ENCODE measurements around the gene TMEM132E. TPM values are rescaled to one million over a fixed set of nuclear protein-coding genes. Genes with fewer than 3 reads are reported as not detected.

The TMEM132E gene
- total and polyA plus RNA-seq, 12 donors = 0.07 to 1.1 (median 0.23) TPM; not detected in 1

GRCh38 chr17:34568953-34569352 is 10.4 kb upstream of the TMEM132E start:
- Histone ChIP-seq H3K27me3 (peaks cover 14% of the 10 kb centered on the region), H3K4me3 (no peak overlapping the region), H3K27ac (no peak overlapping the region), H3K36me3 (replicated peaks in 1 of 2) (no peaks in the 10 kb centered on the region), H3K4me1 (replicated peaks in 1 of 2) (peaks cover 0 to 8% of the 10 kb centered on the region in 2 donors), H3K9me3 (replicated peaks in 1 of 3) (no peaks in the 10 kb centered on the region)
- intact Hi-C loops (cut with DNase I) = no loop called here
- 72 to 81% (median 75%) methylated on average over 6 of the region's 6 CpGs for WGBS, 4 donors
- TF ChIP-seq POLR2A (IDR thresholded peaks at IDR 0.05) (no peak), CTCF (IDR thresholded peaks at IDR 0.05) (no peak)
- DNase-seq = no peak

- Histone ChIP-seq H3K4me3 (no peak overlapping the region), H3K27ac (no peak overlapping the region), H3K9me3 (replicated peaks in 1 of 3) (no peaks in the 10 kb centered on the region), H3K4me1 (replicated peaks in 1 of 2) (peaks cover 0 to 8% of the 10 kb centered on the region in 2 donors), H3K27me3 (peaks cover 14% of the 10 kb centered on the region), H3K36me3 (replicated peaks in 1 of 2) (no peaks in the 10 kb centered on the region)
- TF ChIP-seq POLR2A (IDR thresholded peaks at IDR 0.05) (no peak), CTCF (IDR thresholded peaks at IDR 0.05) (no peak)
- no peak for DNase-seq
- intact Hi-C loops (cut with DNase I) = no loop called here
- whole genome bisulfite sequencing, 4 donors = 47 to 83% (median 63%) methylated on average over 2 of the region's 2 CpGs
These were observed 9.8 kb upstream of the TMEM132E start for GRCh38 chr17:34569591-34569990.

GRCh38 chr17:34570506-34570905 is 8.9 kb upstream of the TMEM132E start:
- TF ChIP-seq POLR2A (IDR thresholded peaks at IDR 0.05) (no peak), CTCF (IDR thresholded peaks at IDR 0.05) (no peak)
- Histone ChIP-seq H3K4me3 (no peak overlapping the region), H3K27me3 (peaks cover 14% of the 10 kb centered on the region), H3K27ac (no peak overlapping the region), H3K9me3 (replicated peaks in 1 of 3) (no peaks in the 10 kb centered on the region), H3K36me3 (replicated peaks in 1 of 2) (no peaks in the 10 kb centered on the region), H3K4me1 (replicated peaks in 1 of 2) (peaks cover 0 to 8% of the 10 kb centered on the region in 2 donors)
- WGBS, 4 donors = 58 to 61% (median 60%) methylated on average over 2 of the region's 2 CpGs
- intact Hi-C loops (cut with DNase I) = no loop called here
- DNase-seq = no peak

GRCh38 chr17:34571428-34572130 is 7.8 kb upstream of the TMEM132E start:
- Histone ChIP-seq H3K4me3 (no peak overlapping the region), H3K36me3 (replicated peaks in 1 of 2) (no peaks in the 10 kb centered on the region), H3K9me3 (replicated peaks in 1 of 3) (no peaks in the 10 kb centered on the region), H3K27ac (no peak overlapping the region), H3K4me1 (replicated peaks in 1 of 2) (peaks cover 0 to 8% of the 10 kb centered on the region in 2 donors), H3K27me3 (peaks cover 14% of the 10 kb centered on the region)
- no peak for TF ChIP-seq CTCF (IDR thresholded peaks at IDR 0.05)
- no peak for TF ChIP-seq POLR2A (IDR thresholded peaks at IDR 0.05)
- WGBS, 4 donors = 36 to 51% (median 41%) methylated on average over 11 to 12 of the region's 12 CpGs
- DNase-seq = no peak
- intact Hi-C loops (cut with DNase I) = no loop called here

Measured in adrenal gland (tissue), 12 donors.